ENCODE measurements around the gene BBX.
"Not testable (repeated sequence)": the region's sequence is repeated elsewhere in the genome, so short reads cannot be mapped to it uniquely, and the experiment has no call there.

Gene BBX

DNA sequence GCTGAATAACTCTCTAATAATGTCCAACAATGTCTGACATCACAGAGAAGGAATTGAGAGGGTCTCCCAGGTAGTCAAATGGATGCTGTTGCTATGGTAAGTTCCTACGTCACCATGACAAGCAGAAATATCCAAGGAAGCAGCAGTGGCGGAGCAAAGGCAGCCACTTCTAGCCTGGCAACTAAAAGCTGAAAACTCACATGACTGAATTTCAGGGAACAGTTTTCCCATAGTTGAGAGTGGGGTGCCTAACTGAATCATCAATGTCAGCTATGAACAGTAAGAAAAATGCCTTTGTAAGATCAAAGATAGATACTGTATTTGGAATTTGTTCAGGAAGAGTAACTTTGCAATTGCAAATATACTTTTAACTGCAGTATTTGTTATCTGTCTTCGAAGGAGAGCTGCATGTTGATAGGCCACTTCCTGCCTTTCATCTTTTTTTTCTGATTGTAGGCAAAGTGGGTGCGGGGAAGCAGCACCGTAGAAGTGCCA lies 161.7 kb downstream of the BBX start:
- DNase-seq (ENCODE audit: low spot score): peak; percentile 36

DNA sequence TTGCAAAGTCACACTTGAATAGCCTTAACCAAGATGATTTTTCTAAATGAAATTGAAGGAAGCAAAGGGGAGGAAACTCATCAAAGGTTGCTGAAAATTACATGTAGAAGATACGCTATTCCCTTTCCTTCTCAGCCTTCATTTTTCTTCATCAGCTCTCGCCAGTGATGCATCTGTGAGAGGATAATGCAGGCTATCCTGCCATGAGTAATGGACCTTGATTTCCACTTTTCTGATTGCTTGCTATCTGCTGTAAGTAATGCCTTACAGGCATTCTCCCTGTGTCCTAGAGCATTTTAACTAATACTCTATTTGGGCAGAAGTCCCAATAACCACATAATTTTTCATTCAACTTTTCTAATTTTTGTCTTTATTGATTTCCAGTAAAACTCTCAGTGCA lies 162.6 kb downstream of the BBX start:
- no peak for DNase-seq (ENCODE audit: low spot score)

DNA sequence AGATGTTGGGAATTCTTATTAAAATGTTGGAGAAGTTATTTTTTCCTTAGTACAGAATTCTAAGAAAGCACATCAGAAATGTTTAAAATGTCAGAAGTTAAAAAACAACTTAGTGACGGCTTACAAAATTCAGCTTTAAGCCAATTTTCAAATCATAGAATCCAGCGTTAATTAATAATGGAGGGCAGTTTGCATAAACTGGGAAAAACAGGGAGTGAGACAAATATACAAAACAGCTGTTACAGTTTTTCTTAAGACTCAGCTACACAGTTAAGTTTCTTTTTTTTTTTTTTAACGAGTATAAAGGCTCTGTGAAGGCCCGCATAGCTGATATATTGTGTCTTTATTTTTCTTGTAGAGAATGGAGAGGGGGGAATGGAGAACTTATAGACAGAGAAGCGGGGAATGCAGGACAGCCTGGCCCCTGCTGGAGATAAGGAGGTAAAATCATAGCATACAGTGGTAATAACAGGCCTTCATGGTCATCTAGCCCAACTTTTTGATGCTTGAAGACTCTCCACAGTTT lies 164.4 kb downstream of the BBX start:
- no peak for DNase-seq (ENCODE audit: low spot score)

DNA sequence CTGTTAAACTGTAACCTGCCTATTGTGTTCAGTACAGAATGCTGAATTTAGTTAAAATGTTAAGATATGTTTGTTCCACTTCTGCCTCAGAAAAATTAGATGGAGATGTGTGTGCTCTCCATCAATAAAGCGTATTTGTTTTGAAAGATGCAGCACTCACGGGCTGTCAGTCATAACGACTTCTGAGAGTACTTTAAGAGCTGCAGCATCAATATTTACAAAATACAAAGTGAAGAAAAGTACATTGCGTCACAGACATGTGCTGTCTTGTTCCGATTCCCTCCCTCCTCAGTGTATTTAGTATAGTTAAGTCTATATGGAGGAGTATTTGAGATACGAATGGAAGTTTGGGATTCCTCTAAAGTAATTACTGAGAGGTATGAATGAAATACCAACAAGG lies 166.6 kb downstream of the BBX start:
- DNase-seq (ENCODE audit: low spot score): no peak

DNA sequence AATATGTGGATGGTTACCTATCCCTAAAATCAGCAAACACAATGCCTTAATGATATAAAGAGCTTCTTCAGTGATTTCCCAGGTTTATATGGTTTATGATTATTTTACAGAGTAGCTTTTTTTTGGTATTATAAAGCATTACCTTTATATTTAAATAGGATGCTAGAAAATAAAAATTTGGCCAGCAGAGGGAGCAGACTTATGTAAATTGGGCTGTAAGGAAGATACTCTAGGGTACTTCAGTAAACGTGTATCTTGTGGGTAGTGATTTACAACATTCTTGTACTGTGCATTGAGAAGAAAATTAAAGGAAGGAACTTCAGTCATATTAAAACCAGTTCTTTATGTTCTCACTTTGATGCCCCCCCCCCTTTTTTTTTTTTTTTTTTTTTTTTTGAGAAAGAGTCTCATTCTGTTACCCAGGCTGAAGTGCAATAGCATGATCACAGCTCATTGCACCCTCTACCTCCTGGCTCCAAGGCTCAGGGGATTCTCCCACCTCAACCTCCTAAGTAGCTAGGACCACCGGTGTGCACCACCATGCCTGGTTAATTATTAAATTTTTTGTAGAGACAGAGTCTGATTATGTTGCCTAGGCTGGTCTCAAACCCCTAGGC lies 167.9 kb downstream of the BBX start:
- DNase-seq (ENCODE audit: low spot score): peak; percentile 40

DNA sequence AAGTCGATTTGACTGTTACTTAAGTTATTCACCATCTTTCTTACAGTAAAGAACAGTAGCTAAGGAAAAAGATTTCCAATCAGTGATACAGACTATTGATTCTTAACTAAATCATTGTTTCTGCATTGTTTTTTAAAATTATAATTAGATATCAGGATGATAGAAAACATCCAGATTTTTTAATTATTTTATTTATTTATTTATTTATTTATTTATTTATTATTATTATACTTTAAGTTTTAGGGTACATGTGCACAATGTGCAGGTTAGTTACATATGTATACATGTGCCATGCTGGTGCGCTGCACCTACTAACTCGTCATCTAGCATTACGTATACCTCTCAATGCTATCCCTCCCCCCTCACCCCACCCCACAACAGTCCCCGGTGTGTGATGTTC lies 169.2 kb downstream of the BBX start:
- DNase-seq (ENCODE audit: low spot score): not testable (repeated sequence)

DNA sequence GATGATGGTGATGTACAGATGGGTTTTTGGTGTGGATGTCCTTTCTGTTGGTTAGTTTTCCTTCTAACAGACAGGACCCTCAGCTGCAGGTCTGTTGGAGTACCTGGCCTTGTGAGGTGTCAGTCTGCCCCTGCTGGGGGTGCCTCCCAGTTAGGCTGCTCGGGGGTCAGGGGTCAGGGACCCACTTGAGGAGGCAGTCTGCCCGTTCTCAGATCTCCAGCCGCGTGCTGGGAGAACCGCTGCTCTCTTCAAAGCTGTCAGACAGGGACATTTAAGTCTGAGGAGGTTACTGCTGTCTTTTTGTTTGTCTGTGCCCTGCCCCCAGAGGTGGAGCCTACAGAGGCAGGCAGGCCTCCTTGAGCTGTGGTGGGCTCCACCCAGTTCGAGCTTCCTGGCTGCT lies 174.6 kb downstream of the BBX start:
- not testable (repeated sequence) for DNase-seq (ENCODE audit: low spot score)

DNA sequence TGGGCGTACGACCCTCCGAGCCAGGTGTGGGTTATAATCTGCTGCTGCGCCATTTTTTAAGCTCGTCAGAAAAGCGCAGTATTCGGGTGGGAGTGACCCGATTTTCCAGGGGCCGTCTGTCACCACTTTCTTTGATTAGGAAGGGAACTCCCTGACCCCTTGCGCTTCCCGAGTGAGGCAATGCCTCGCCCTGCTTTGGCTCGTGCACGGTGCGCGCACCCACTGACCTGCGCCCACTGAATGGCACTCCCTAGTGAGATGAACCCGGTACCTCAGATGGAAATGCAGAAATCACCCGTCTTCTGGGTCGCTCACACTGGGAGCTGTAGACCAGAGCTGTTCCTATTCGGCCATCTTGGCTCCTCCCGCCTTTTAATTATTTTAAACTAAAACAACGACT lies 175.1 kb downstream of the BBX start:
- not testable (repeated sequence) for DNase-seq (ENCODE audit: low spot score)

DNA sequence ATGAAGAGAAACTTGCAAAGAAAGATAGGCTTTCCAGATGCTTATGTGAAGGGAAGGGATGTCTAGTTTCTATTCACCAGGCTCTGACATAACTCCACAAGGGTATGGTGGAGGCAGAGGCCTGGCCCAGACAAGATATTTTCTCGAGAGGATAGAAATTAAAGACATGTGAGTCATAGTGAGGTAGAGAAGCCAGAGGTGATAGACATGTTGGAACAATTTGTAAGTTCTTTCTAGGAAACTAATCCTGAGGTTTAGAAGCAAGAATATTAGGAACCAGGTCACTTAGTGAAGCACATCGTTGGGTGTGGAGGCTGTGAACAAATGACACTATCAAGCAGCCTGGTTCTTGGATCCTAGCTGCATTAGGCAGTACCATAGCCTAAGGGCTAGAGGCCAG lies 176.9 kb downstream of the BBX start:
- DNase-seq (ENCODE audit: low spot score): no peak

DNA sequence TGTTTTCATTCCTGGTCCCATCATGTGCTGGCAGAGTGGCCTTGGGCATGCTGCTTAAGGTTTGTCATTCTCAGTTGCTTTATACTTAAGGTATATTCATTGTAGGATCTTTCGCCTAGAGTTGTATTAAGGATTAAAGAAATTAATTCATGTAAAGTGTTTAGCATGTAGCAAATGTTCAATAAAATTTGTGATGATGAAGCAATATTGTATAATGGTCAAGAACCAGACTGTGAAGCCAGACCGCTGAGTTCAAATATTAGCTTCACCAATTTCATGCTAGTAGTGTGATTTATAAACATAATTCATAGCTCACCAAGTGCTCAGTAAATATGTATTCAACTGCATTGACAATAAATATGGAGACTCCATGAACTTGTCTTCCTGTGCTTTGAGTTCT lies 178.5 kb downstream of the BBX start:
- no peak for DNase-seq (ENCODE audit: low spot score)

DNA sequence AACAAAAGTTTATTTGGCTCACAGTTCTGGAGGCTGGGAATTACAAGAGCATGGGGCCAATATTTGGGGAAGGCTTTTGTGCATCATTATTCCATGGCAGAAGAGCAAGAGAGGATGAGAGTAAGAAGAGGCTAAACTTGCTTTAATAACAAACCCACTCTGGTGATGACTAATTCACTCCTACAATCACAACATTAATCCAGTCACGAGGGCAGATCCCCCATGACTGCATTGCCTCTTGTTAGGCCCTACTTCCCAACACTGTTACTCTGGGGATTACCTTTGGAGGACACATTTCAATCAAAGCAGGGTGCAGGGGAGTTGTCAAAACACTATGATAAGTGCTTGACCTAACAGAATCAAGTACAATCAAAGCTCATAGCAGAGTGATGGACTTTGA lies 181.7 kb downstream of the BBX start:
- no peak for DNase-seq (ENCODE audit: low spot score)

DNA sequence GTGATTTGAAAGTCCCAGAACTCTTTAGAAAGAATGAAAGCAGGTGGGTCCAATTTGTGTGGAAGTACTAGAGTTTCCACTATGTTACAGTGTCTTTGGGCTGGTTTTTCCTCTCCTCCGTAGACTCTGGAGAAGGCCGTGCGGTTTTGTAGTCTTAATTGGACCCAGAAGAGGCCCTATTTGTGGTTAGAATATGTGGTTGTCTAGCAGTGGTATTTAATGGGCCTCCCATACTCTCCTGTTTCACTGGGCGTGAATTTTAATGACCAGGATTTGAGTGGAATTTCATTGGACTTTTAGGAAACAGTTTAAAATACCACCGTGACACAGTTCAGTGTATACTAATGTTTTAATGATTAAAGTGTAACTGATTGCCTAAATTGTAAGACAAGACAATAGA lies 182.3 kb downstream of the BBX start:
- DNase-seq (ENCODE audit: low spot score): no peak

DNA sequence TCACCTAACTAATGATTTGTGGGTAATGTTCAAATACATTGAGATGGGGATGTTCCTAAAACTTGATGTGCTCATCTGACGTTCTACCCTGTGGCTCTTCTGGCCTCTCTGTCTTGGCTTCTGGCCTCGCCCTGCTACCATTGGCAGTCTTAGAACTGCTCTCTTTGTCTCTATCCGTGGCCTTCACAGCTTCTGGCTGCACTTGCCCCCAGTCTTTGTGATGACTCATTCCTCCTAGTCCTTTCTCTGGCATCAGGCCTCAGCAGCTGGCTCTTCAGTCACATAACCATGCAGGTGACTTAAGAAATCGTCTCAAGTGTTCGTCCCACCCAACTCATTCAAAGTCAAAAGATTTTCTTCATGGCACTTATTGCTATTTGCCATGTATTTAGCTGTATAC lies 188.1 kb downstream of the BBX start:
- no peak for DNase-seq (ENCODE audit: low spot score)

DNA sequence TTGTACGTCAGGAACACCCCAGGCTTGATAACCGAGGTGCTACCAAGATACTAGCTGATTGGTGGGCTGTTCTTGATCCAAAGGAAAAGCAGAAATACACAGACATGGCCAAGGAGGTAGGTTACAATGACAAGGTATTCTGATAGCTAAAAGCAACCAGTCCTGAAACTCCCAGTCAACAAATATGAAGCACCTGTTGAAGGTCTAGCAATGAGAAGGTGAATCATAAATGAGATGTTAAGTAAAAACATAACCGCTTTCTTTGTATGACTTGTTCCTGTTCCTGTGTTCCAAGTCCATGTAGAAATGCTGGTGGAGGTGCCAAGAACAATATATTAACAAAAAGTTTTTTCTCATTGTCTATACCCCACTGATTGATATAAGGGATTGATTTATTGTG lies 194.0 kb downstream of the BBX start:
- no peak for DNase-seq (ENCODE audit: low spot score)

DNA sequence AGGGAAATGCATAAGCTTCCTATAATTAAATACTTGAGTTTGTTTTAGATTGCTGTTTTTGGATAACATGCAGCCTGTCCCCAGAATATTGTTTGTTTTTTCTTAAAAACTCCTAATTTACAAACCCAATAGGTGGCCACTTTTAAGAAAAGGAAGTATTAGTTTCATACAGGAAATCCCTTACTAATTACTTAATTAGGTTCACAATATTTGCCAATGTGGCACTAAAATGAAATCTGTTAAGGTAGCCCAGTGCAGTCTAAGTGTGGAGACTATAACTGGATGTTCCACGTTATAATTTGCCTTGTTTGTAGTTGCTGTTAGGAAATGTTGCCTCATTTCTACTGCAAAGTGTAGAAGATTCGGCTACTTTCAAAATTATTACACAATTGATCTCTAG lies 195.8 kb downstream of the BBX start:
- no peak for DNase-seq (ENCODE audit: low spot score)

DNA sequence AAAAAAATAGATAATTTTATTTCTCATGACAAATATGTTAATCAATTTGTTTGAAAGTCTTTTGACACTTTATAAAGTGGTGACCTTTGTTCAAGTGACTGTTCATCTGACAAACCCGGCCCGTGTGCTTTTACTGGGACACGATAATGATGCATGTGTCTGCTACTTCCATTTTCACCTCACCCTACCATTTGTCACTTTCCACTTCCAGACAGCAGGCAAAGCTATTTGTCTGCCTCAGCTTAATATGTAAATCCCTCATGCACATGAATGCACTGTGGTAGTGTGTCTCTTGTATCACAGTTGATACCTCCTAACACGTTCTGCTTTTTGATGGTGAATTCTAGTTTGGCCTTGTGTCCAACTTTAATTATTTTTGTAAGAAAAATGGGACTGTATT lies 204.3 kb downstream of the BBX start:
- DNase-seq (ENCODE audit: low spot score): no peak

DNA sequence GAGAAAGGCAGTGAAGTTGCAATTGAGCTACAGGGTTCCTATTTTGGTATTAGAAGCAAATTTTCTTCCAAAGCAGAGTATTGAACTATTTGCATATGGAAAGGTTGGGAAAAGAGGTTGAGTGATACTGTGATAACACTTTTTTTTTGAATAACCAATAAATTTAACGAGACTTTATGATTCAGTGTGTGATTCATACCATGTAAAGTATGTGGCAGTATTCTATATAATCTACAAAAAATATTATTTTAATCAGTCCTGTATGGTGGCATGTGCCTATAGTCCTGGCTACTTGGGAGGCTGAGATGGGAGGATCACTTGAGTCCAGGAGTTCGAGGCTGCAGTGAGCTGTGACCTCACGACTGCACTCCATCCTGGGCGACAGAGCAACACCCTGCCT lies 206.9 kb downstream of the BBX start:
- DNase-seq (ENCODE audit: low spot score): no peak

DNA sequence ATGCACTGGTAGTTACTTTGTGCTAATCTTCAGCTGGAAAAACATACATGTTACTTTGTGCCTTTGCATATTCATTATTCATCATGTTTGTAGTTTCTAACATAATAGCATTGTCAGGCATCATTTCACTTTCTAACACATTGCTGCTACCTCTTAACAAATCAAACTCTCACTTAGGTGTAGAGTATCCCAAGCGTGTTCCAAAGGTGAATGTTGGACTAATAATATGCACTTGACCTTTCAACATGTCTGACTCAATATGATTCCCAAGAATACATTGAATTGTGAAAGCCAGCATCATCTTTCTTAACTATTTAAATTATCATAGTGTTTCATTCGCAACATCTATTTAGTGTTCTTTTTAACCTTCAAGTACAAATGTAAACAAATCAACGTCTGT lies 211.6 kb downstream of the BBX start:
- no peak for DNase-seq (ENCODE audit: low spot score)

DNA sequence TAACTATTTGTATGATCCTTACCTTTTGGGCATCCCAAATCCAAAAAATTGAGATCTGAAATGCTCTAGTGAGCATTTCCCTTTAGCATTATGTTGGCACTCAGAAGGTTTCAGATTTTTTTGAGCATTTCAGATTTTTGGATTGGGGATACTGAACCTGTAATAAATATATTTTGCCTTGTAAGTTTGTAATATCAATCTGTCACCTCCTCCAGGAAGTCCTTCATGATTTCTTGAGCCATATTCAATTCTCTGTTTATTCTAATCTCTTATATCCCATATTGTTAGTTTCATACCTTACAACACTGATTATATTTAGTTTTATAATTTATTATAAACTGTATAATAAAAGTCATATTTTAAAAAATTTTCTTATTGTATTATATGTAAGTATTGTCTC lies 215.2 kb downstream of the BBX start:
- no peak for DNase-seq (ENCODE audit: low spot score)

DNA sequence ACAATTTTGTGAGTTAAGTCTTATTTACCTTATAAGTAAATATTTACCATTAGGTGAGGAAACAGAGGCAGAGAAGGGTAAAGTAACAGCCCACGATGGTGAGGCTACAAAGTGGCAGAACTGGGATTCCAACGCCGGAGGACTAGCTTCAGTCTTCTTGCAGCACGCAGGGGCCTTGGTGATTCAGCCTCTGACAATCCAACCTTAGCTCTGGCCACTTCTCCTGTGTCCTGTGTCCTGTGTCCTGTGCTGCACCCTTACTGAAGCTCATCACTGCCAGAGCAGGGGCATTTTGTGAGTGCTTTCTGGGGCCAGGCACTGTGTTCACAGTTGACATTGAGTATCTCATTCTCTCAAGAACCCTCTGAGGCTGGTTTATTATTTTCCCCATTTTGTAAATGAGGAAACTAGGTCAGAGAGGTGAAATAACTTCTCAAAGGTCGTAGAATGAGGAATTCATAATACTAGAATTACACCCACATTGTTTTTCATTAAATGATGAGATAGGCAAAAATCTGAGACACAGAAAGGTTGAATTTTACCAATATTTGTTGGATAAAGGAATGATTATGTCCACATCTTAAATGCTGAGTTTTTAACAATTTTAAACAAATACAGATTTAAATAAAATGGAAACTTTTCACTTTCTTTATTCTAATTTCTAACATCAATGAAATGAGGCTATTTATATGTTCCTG lies 215.9 kb downstream of the BBX start:
- DNase-seq (ENCODE audit: low spot score): no peak

DNA sequence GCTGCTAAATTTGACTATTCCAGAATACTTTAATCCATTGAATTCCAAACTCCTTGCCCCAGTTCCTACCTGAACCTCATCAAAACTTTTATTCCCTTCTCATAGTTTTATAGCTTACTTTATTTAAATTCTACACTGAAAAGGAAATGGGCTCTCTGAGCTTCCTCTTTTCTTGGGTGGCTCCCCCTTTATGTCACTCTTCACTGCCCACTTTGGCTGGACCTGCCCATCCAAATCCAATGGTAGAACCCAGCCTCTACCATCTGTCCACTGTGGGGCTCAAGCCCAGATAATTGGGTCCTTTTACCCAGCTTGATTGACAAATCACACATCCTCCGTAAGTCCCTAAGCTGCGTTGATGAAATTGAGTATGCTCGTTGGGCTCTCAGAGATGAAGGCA lies 216.5 kb downstream of the BBX start:
- no peak for DNase-seq (ENCODE audit: low spot score)

DNA sequence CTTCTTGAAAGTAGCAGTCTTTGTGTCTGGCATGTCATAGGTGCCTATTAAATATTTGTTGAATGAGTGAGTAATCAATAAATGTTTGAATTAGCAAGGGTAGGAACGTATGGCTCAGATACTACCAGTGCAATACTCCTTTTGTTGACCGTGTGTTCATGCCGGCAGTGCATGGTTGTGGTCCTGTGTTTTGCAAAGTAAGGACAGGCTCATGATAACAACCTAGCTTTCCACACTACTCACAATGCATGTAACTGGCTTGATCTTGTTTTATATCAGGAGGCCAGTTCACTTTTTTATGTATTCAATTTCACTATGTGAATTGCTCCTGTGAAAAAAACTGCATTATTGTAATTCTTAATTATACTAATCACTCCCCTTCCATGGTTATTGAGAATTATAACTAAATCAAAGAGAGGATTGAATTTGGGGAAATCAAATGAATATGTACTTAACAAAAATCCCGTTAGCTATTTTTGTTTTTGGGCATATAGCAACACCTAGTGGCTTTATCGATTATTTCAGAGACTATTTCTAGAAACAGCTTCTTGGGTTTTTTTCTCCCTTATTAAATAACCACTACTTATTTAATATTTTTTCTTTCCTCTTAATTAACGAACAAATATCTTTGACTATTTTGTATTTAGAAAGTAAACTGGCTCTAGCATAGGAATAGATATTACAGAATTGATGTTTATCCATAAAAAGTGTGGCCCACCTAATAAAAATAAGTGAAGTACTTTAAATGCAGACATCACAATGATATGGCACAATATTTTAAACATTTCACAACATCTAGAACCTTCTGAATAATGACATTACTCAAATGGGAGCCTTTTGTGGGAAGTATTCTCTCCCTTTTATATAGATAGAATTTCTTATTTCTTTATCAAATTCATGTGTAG lies 218.5 kb downstream of the BBX start:
- DNase-seq (ENCODE audit: low spot score): no peak

DNA sequence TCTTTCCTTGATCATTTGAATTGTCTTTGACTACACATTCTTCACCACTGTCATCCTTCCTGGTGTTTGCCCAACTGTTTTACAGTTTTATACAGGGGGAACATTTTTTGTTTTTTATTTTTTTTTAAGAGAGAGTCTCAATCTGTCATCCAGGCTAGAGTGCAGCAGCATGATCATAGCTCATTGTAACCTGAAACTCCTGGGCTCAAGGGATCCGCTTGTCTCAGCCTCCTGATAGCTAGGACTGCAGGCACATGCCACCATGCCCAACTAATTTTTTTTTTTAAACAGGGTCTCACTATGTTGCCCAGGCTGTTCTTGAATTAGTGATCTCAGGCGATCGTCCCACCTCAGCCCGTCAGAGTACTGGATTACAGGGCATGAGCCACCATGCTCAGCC lies 222.6 kb downstream of the BBX start:
- DNase-seq (ENCODE audit: low spot score): no peak
